HG03066 (cell line): ENCODE data around the gene ARSB.
"Not testable (repeated sequence)": the region's sequence is repeated elsewhere in the genome, so short reads cannot be mapped to it uniquely, and the experiment has no call there.

Experiments used
- ATAC-seq: cut with Tn5 transposase; IDR thresholded peaks from one replicate; pipeline ENCODE4 v1.9.1; 2021; ENCODE audit warnings: low read depth; ENCODE audit not compliant: unreplicated experiment

Gene ARSB

GRCh38 chr5:78958672-78959445, 26.3 kb downstream of the ARSB start:
- no peak for ATAC-seq

- ATAC-seq, result no peak
These were observed 28.2 kb downstream of the ARSB start for GRCh38 chr5:78956901-78957300.

GRCh38 chr5:78953092-78953800, 31.9 kb downstream of the ARSB start:
- ATAC-seq, result no peak

GRCh38 chr5:78930721-78931120, 54.4 kb downstream of the ARSB start:
- no peak for ATAC-seq

GRCh38 chr5:78929833-78930232, 55.3 kb downstream of the ARSB start:
- ATAC-seq, result no peak

GRCh38 chr5:78927657-78928282, 57.3 kb downstream of the ARSB start:
- ATAC-seq, result no peak

- no peak for ATAC-seq
These were observed 58.9 kb downstream of the ARSB start for GRCh38 chr5:78926252-78926651.

GRCh38 chr5:78925129-78925876, 59.8 kb downstream of the ARSB start:
- no peak for ATAC-seq

GRCh38 chr5:78923622-78923970, 61.5 kb downstream of the ARSB start:
- no peak for ATAC-seq

- no peak for ATAC-seq
These were observed 62.1 kb downstream of the ARSB start for GRCh38 chr5:78922879-78923621.

GRCh38 chr5:78920604-78921003, 64.5 kb downstream of the ARSB start:
- no peak for ATAC-seq

GRCh38 chr5:78919796-78920195, 65.3 kb downstream of the ARSB start:
- ATAC-seq, result no peak

GRCh38 chr5:78916044-78916443, 69.1 kb downstream of the ARSB start:
- no peak for ATAC-seq

- ATAC-seq, result no peak
These were observed 69.9 kb downstream of the ARSB start for GRCh38 chr5:78915170-78915569.

- no peak for ATAC-seq
These were observed 72.3 kb downstream of the ARSB start for GRCh38 chr5:78912811-78913210.

- ATAC-seq, result no peak
These were observed 72.9 kb downstream of the ARSB start for GRCh38 chr5:78912085-78912771.

GRCh38 chr5:78909224-78909983, 75.7 kb downstream of the ARSB start:
- not testable (repeated sequence) for ATAC-seq

- ATAC-seq, result no peak
These were observed 76.7 kb downstream of the ARSB start for GRCh38 chr5:78908173-78909061.
